ENCODE data around the gene H2BW1. TPM values are rescaled to one million over a fixed set of nuclear protein-coding genes. Genes with fewer than 3 reads are reported as not detected.

The H2BW1 gene, protein sequence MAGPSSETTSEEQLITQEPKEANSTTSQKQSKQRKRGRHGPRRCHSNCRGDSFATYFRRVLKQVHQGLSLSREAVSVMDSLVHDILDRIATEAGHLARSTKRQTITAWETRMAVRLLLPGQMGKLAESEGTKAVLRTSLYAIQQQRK
- total RNA-seq (2016; rRNA removed; fragmentation: Illumina TruSeq; extraction: Trizol) (not detected in 2 replicates), polyA plus RNA-seq (2011; rRNA removed) (not detected in 2 replicates), polyA minus RNA-seq (2011; rRNA and poly(A)+ RNA removed; ENCODE audit: low replicate concordance) (not detected in 2 replicates), Bru-seq, nascent RNA (not detected), BruChase-seq, experiment 1, labeled RNA remaining after a 6-hour chase (not detected), BruChase-seq, experiment 2, labeled RNA remaining after a 2-hour chase (not detected)
- not detected in 2 replicates for total RNA-seq (2016; cell fraction: cytosol; rRNA removed; fragmentation: Illumina TruSeq; extraction: Trizol; ENCODE audit: low read depth)
- total RNA-seq (2016; cell fraction: insoluble cytoplasmic fraction; rRNA removed; fragmentation: Illumina TruSeq; extraction: Trizol) = not detected in 2 replicates
- total RNA-seq (2016; cell fraction: membrane; rRNA removed; fragmentation: Illumina TruSeq; extraction: Trizol) = not detected in 2 replicates
- not detected in 2 replicates for total RNA-seq (2016; cell fraction: nucleus; rRNA removed; fragmentation: Illumina TruSeq; extraction: Trizol)
- polyA plus RNA-seq (2011; cell fraction: cytosol; rRNA removed) = not detected in 2 replicates
- polyA plus RNA-seq (2011; cell fraction: nucleus; rRNA removed) = not detected in 2 replicates
- polyA plus RNA-seq (2012) = not detected in 2 replicates
- polyA plus RNA-seq (2016; cell fraction: cytosol; fragmentation: Illumina TruSeq; extraction: Trizol; ENCODE audit: low read depth) = not detected in 2 replicates
- not detected in 2 replicates for polyA plus RNA-seq (2016; cell fraction: insoluble cytoplasmic fraction; fragmentation: Illumina TruSeq; extraction: Trizol; ENCODE audit: low read depth)
- polyA plus RNA-seq (2016; cell fraction: membrane; fragmentation: Illumina TruSeq; extraction: Trizol; ENCODE audit: low read depth) = not detected in 2 replicates
- not detected in 2 replicates for polyA plus RNA-seq (2016; cell fraction: nucleus; fragmentation: Illumina TruSeq; extraction: Trizol; ENCODE audit: insufficient read depth, low read depth)
- polyA minus RNA-seq (2011; cell fraction: cytosol; rRNA and poly(A)+ RNA removed) = not detected in 2 replicates
- polyA minus RNA-seq (2011; cell fraction: nucleus; rRNA and poly(A)+ RNA removed) = not detected in 2 replicates
- long read RNA-seq, experiment 1 = 0 reads
- long read RNA-seq, experiment 2 = 0 reads

DNA sequence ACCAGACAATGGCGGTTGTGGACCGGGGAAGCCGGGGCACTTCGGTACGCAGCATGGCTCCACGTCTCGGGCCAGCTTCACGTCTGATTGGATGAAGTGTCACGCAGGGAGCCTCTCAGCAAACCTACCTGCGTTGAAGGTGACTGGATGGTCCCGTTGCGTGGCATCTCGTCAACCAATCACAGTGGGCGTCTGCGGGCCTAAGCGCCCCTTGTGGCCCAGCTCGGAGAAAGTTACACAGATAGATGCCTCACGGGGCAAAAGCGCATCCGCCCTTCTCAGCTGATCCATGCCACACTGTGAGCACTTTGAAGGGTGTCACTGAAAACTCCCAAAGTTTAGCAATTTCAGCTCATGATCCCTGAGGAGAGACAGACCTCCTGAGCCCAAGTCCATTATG lies at the start of gene H2BW1:
Gene H2BW1, minus strand, starts transcription at position 103 of the 400 bp plus-strand sequence. CDS start 132 bp downstream, outside the sequence.
- ATAC-seq = no peak
- no peak for DNase-seq (ENCODE audit: low spot score)
- Histone ChIP-seq H3K36me3 (replicated peaks in 1 of 2; ENCODE audit: control insufficient read depth in 1 of 2, insufficient read depth in 2 of 2, low read length in 2 of 2) (no peaks in the 10 kb centered on the region), H3K4me3 (replicated peaks in 1 of 3; ENCODE audit: insufficient read depth in 1 of 3, low read depth in 2 of 3, low read length in 3 of 3) (no peak within 1 kb of the TSS), H2AFZ (ENCODE audit: low read length) (no peak within 1 kb of the TSS), H3K27me3 (ENCODE audit: control insufficient read depth in 1 of 2, insufficient read depth in 2 of 2, low read length in 2 of 2) (no peaks in the 10 kb centered on the region), H3K27ac (ENCODE audit: extremely low read length, insufficient read depth, low read length) (no peak within 1 kb of the TSS), H3K4me1 (ENCODE audit: insufficient read depth, low read length) (no peaks in the 10 kb centered on the region), H3K9me3 (ENCODE audit: low read length) (no peaks in the 10 kb centered on the region), H4K20me1 (ENCODE audit: insufficient read depth, low read length) (no peaks in the 10 kb centered on the region), H3K79me2 (ENCODE audit: insufficient read depth, low read length) (no peaks in the 10 kb centered on the region), H3K4me2 (ENCODE audit: low read depth, low read length) (no peak within 1 kb of the TSS), H3K9ac (ENCODE audit: insufficient read depth, low read depth, low read length) (no peak within 1 kb of the TSS)
- intact Hi-C loops (cut with micrococcal nuclease; ENCODE audit: unreplicated experiment) (no loop called here), in situ Hi-C loops (cut with HindIII; ENCODE audit: extremely low pct_ligation_motif_present, low pct_unique_long_range_greater_than_20kb) (no loop called here)
- POLR2A ChIA-PET = no interaction called here
- CTCF ChIA-PET (ENCODE audit: low intra/inter-chr PET ratio, low total read pairs) = no interaction called here
- no TSS peak for BruUV-seq (replicated peaks)
- no peak for FAIRE-seq
- WGBS (ENCODE audit: low lambda C conversion rate) = no CpG with 5 or more reads among the region's 20 CpGs
- TF ChIP-seq TBX2 (CRISPR knock-in tag; IDR thresholded peaks at IDR 0.05; ENCODE audit: borderline replicate concordance) = no peak
- TF ChIP-seq ZNF777 (CRISPR knock-in tag; IDR thresholded peaks at IDR 0.05) = no peak
- TF ChIP-seq ZBTB20 (CRISPR knock-in tag; IDR thresholded peaks at IDR 0.05; ENCODE audit: borderline replicate concordance, low read depth) = no peak
- TF ChIP-seq, protein P1, sequence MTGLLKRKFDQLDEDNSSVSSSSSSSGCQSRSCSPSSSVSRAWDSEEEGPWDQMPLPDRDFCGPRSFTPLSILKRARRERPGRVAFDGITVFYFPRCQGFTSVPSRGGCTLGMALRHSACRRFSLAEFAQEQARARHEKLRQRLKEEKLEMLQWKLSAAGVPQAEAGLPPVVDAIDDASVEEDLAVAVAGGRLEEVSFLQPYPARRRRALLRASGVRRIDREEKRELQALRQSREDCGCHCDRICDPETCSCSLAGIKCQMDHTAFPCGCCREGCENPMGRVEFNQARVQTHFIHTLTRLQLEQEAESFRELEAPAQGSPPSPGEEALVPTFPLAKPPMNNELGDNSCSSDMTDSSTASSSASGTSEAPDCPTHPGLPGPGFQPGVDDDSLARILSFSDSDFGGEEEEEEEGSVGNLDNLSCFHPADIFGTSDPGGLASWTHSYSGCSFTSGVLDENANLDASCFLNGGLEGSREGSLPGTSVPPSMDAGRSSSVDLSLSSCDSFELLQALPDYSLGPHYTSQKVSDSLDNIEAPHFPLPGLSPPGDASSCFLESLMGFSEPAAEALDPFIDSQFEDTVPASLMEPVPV (CRISPR knock-in tag; IDR thresholded peaks at IDR 0.05) = no peak
- TF ChIP-seq NFIC (IDR thresholded peaks at IDR 0.05; ENCODE audit: low read length) = no peak
- TF ChIP-seq, protein P2, sequence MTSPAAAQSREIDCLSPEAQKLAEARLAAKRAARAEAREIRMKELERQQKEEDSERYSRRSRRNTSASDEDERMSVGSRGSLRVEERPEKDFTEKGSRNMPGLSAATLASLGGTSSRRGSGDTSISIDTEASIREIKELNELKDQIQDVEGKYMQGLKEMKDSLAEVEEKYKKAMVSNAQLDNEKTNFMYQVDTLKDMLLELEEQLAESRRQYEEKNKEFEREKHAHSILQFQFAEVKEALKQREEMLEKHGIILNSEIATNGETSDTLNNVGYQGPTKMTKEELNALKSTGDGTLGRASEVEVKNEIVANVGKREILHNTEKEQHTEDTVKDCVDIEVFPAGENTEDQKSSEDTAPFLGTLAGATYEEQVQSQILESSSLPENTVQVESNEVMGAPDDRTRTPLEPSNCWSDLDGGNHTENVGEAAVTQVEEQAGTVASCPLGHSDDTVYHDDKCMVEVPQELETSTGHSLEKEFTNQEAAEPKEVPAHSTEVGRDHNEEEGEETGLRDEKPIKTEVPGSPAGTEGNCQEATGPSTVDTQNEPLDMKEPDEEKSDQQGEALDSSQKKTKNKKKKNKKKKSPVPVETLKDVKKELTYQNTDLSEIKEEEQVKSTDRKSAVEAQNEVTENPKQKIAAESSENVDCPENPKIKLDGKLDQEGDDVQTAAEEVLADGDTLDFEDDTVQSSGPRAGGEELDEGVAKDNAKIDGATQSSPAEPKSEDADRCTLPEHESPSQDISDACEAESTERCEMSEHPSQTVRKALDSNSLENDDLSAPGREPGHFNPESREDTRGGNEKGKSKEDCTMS (CRISPR knock-in tag; conservative IDR thresholded peaks at IDR 0.05) = no peak
- TF ChIP-seq SP140L (CRISPR knock-in tag; IDR thresholded peaks at IDR 0.05; ENCODE audit: borderline replicate concordance) = no peak
- TF ChIP-seq IKZF1 (IDR thresholded peaks at IDR 0.05) = no peak
- TF ChIP-seq ZNF616 (CRISPR knock-in tag; IDR thresholded peaks at IDR 0.05; ENCODE audit: low read depth) = no peak
- TF ChIP-seq, protein P3, sequence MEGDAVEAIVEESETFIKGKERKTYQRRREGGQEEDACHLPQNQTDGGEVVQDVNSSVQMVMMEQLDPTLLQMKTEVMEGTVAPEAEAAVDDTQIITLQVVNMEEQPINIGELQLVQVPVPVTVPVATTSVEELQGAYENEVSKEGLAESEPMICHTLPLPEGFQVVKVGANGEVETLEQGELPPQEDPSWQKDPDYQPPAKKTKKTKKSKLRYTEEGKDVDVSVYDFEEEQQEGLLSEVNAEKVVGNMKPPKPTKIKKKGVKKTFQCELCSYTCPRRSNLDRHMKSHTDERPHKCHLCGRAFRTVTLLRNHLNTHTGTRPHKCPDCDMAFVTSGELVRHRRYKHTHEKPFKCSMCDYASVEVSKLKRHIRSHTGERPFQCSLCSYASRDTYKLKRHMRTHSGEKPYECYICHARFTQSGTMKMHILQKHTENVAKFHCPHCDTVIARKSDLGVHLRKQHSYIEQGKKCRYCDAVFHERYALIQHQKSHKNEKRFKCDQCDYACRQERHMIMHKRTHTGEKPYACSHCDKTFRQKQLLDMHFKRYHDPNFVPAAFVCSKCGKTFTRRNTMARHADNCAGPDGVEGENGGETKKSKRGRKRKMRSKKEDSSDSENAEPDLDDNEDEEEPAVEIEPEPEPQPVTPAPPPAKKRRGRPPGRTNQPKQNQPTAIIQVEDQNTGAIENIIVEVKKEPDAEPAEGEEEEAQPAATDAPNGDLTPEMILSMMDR (CRISPR knock-in tag; IDR thresholded peaks at IDR 0.05) = no peak
- no peak for TF ChIP-seq SAP130 (CRISPR knock-in tag; IDR thresholded peaks at IDR 0.05; ENCODE audit: low read depth)
- TF ChIP-seq ZNF317 (CRISPR knock-in tag; IDR thresholded peaks at IDR 0.05) = no peak
- no peak for TF ChIP-seq ZNF510 (CRISPR knock-in tag; IDR thresholded peaks at IDR 0.05; ENCODE audit: low read depth)
- no peak for TF ChIP-seq YEATS2 (CRISPR knock-in tag; IDR thresholded peaks at IDR 0.05; ENCODE audit: borderline replicate concordance)
- no peak for TF ChIP-seq MED1 (CRISPR knock-in tag; IDR thresholded peaks at IDR 0.05)
- TF ChIP-seq ZNF839 (CRISPR knock-in tag; IDR thresholded peaks at IDR 0.05; ENCODE audit: borderline replicate concordance) = no peak
